AG04450 (cell line): Measurements from ENCODE around the gene DNAH10. TPM values are rescaled to one million over a fixed set of nuclear protein-coding genes. Genes with fewer than 3 reads are reported as not detected.

Source experiments
- CTCF ChIA-PET: fragments of 300-600, 350-600 bp; formaldehyde crosslinking; extraction: SDS; loops from one replicate; lab custom pipeline; 2022; ENCODE audit warnings: antibody characterized with exemption, inconsistent platforms; lab: Charles Lee
- POLR2A ChIA-PET: fragments of 350-600 bp; formaldehyde crosslinking; extraction: SDS; loops from one replicate; lab custom pipeline; 2021; ENCODE audit warnings: antibody characterized with exemption, inconsistent platforms; lab: Yijun Ruan, JAX
- DNase-seq: peaks from one replicate; pipeline ENCODE4 v3.0.0-alpha.2; 2011; ENCODE audit warnings: low read depth, low spot score
- H3K27ac ChIP-seq: one replicate; pipeline ENCODE4 v1.5.1; 2012; ENCODE audit warnings: low read depth, low read length, control low read depth
- H3K27me3 ChIP-seq: one replicate; pipeline ENCODE4 v1.6.0; 2012; ENCODE audit warnings: low read length; ENCODE audit not compliant: control insufficient read depth, insufficient read depth
- H3K4me3 ChIP-seq: 2 replicates; pipeline ENCODE4 v1.5.1; 2011; ENCODE audit warnings: mild to moderate bottlenecking, low read depth, low read length, control low read depth
- H3K9me3 ChIP-seq: 2 replicates; pipeline ENCODE4 v1.5.1; 2012; ENCODE audit warnings: low read length; ENCODE audit not compliant: control insufficient read depth, insufficient read depth
- CTCF ChIP-seq: IDR thresholded peaks from 2 replicates; pipeline ENCODE4 v1.5.1; 2011; ENCODE audit warnings: low read depth, low read length, control low read depth, inconsistent platforms
- polyA plus RNA-seq: library from polyadenylated mRNA; depleted of rRNA; stranded (reverse); fragments of >200 nt; gene quantifications from 2 replicates; pipeline ENCODE4 v1.2.3, GENCODE V29; 2011

DNAH10 gene
- polyA plus RNA-seq, 1 experiment = 9.1 TPM

- TF ChIP-seq CTCF = no peak
- no peak overlapping the region for H3K4me3 ChIP-seq
- H3K9me3 ChIP-seq = peaks cover 12% of the 10 kb centered on the region; the same call in 1 of the 2 replicates
- no peaks in the 10 kb centered on the region for H3K27me3 ChIP-seq
- no peak for DNase-seq
- POLR2A ChIA-PET = no interaction called here
- no peak overlapping the region for H3K27ac ChIP-seq
- CTCF ChIA-PET = interaction anchor here (0.7 kb wide), 1 partner anchor 27 kb away, joined by 7 read pairs; no protein-coding TSS in a partner anchor
Observed at GRCh38 chr12:123931686-123932321, 169.7 kb downstream of the DNAH10 start.

- no peaks in the 10 kb centered on the region for H3K27me3 ChIP-seq
- ChIA-PET POLR2A (no interaction called here), CTCF (interaction anchor here (0.6 kb wide), 1 partner anchor 16 kb away, joined by 3 read pairs; no protein-coding TSS in a partner anchor)
- H3K27ac ChIP-seq = no peak overlapping the region
- peaks cover 12% of the 10 kb centered on the region; the same call in 1 of the 2 replicates for H3K9me3 ChIP-seq
- DNase-seq = no peak
- H3K4me3 ChIP-seq = no peak overlapping the region
- TF ChIP-seq CTCF = no peak
Observed at GRCh38 chr12:123933214-123933613, 171.1 kb downstream of the DNAH10 start.

GRCh38 chr12:123934016-123934620 is 172.0 kb downstream of the DNAH10 start:
- CTCF ChIA-PET = interaction anchor here (0.6 kb wide), 1 partner anchor 28 kb away, joined by 3 read pairs; no protein-coding TSS in a partner anchor
- POLR2A ChIA-PET = no interaction called here
- Histone ChIP-seq H3K9me3 (peaks cover 12% of the 10 kb centered on the region; the same call in 1 of the 2 replicates), H3K4me3 (no peak overlapping the region), H3K27me3 (no peaks in the 10 kb centered on the region), H3K27ac (no peak overlapping the region)
- no peak for DNase-seq
- TF ChIP-seq CTCF = no peak

GRCh38 chr12:123934829-123935228 is 172.7 kb downstream of the DNAH10 start:
- no peak overlapping the region for H3K4me3 ChIP-seq
- ChIA-PET POLR2A (no interaction called here), CTCF (no interaction called here)
- TF ChIP-seq CTCF = no peak
- no peak for DNase-seq
- no peak overlapping the region for H3K27ac ChIP-seq
- H3K9me3 ChIP-seq = peaks cover 11% of the 10 kb centered on the region; the same call in 1 of the 2 replicates
- H3K27me3 ChIP-seq = no peaks in the 10 kb centered on the region

- no peak for TF ChIP-seq CTCF
- ChIA-PET POLR2A (no interaction called here), CTCF (no interaction called here)
- DNase-seq = no peak
- Histone ChIP-seq H3K9me3 (peaks cover 4% of the 10 kb centered on the region), H3K4me3 (no peak overlapping the region), H3K27me3 (no peaks in the 10 kb centered on the region), H3K27ac (no peak overlapping the region)
Observed at GRCh38 chr12:123935956-123936355, 173.9 kb downstream of the DNAH10 start.
